ENCODE measurements around the gene SYNE4. TPM values are rescaled to one million over a fixed set of nuclear protein-coding genes. Genes with fewer than 3 reads are reported as not detected.

Gene SYNE4
- total and polyA plus RNA-seq, 9 of the 15 experiments (the other 6 are each of a cell fraction or from before 2014, with no cell fraction given), result 0.03 to 0.65 (median 0.29) TPM

DNA sequence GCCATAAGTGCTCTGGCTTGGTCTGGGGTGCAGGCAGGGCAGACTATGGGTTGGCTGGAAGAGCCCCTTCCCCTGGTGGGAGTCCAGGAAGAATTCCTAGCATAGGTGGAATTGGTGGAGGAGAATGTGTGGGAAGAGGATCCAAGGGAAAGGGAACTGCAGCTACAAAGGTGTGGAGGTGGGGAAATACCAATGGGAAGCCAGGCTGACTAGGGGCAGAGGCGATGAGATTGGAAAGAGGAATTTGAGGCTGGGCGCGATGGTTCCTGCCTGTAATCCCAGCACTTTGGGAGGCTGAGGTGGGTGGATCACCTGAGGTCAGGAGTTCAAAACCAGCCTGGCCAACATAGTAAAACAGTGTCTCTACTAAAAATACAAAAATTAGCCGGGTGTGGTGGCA, 18.5 kb downstream of the SYNE4 start:
- ATAC-seq, result no peak
- no peaks in the 10 kb centered on the region for H3K36me3 ChIP-seq (ENCODE audit: control insufficient read depth, insufficient read depth, low read length)
- no peak for TF ChIP-seq CBFA2T2 (conservative IDR thresholded peaks at IDR 0.05)
- TF ChIP-seq FOSL1 (tag; conservative IDR thresholded peaks at IDR 0.05), result no peak
- TF ChIP-seq U2AF1 (optimal IDR thresholded peaks at IDR 0.05; ENCODE audit: low read depth, low read length), result no peak
- TF ChIP-seq HDGF (IDR thresholded peaks at IDR 0.05), result no peak
- TF ChIP-seq CCAR2 (IDR thresholded peaks at IDR 0.05; ENCODE audit: low read depth, low read length), result no peak
- no peak for TF ChIP-seq ZNF431 (CRISPR knock-in tag; IDR thresholded peaks at IDR 0.05)
- TF ChIP-seq, protein P1, sequence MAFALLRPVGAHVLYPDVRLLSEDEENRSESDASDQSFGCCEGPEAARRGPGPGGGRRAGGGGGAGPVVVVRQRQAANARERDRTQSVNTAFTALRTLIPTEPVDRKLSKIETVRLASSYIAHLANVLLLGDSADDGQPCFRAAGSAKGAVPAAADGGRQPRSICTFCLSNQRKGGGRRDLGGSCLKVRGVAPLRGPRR (CRISPR knock-in tag; IDR thresholded peaks at IDR 0.05), result no peak
- no peak for TF ChIP-seq E2F3 (CRISPR knock-in tag; IDR thresholded peaks at IDR 0.05)
- no peak for TF ChIP-seq CHD1 (IDR thresholded peaks at IDR 0.05; ENCODE audit: low read length)
- no peak for TF ChIP-seq RBM39 (optimal IDR thresholded peaks at IDR 0.05; ENCODE audit: low read depth, low read length)
- no peak for TF ChIP-seq ZBTB8A (IDR thresholded peaks at IDR 0.05; ENCODE audit: partially characterized antibody)
- TF ChIP-seq PPARD (CRISPR knock-in tag; IDR thresholded peaks at IDR 0.05), result no peak
- H3K27me3 ChIP-seq (ENCODE audit: control insufficient read depth in 2 of 2, insufficient read depth in 2 of 2, low read length in 2 of 2), result peaks cover 10 to 16% of the 10 kb centered on the region in 2 experiments; a peak in 4 of 5 replicates
- H2AFZ ChIP-seq (ENCODE audit: low read depth, low read length), result no peak overlapping the region
- FAIRE-seq, result no peak
- no peak overlapping the region; a peak in 1 of 4 replicates for H3K9ac ChIP-seq (ENCODE audit: insufficient read depth in 1 of 2, low read depth in 2 of 2, low read length in 2 of 2)
- ChIA-PET POLR2A (interaction anchor here (0.6 kb wide), 1 partner anchor 32 kb away, joined by 3 read pairs; no protein-coding TSS in a partner anchor), CTCF (ENCODE audit: low intra/inter-chr PET ratio) (no interaction called here)
- H3K4me1 ChIP-seq (replicated peaks in 1 of 2; ENCODE audit: control insufficient read depth in 2 of 2, insufficient read depth in 2 of 2, low read length in 2 of 2), result peaks cover 0 to 27% of the 10 kb centered on the region in 2 experiments; a peak in 2 of 5 replicates
- intact Hi-C loops (cut with micrococcal nuclease) (loop anchor here (10.0 kb wide), 1 partner anchor 125 kb away; the partner anchor contains the start of genes OVOL3, POLR2I and TBCB), in situ Hi-C loops (cut with MboI) (no loop called here)
- H3K9me3 ChIP-seq (replicated peaks; ENCODE audit: control insufficient read depth, insufficient read depth, low read depth, low read length), result peaks cover 3% of the 10 kb centered on the region
- 37% methylated on average over 4 of the region's 4 CpGs for WGBS (ENCODE audit: insufficient coverage, low coverage, missing lambda C conversion rate)
- BruUV-seq (replicated peaks), result no TSS peak
- no peaks in the 10 kb centered on the region for H4K20me1 ChIP-seq (replicated peaks; ENCODE audit: control insufficient read depth, insufficient read depth, low read length)
- no peak overlapping the region for H3K4me2 ChIP-seq (ENCODE audit: insufficient read depth, low read length)
- H3K4me3 ChIP-seq, result no peak overlapping the region
- DNase-seq (ENCODE audit: extremely low read depth in 1 of 4, low spot score in 3 of 4), result no peak
- peaks cover 1% of the 10 kb centered on the region; the same call in 2 of the 3 replicates for H3K79me2 ChIP-seq (ENCODE audit: control insufficient read depth, insufficient read depth, low read length)
- no peaks in the 10 kb centered on the region for H3K9me1 ChIP-seq (ENCODE audit: control insufficient read depth, insufficient read depth, low read length)
- no peak overlapping the region for H3K27ac ChIP-seq (ENCODE audit: extremely low read depth, low read depth, low read length)

Measured in K562 (cell line).